GM18499 (cell line): Measurements from ENCODE around the gene FARP1.

Experiments used
- ATAC-seq: cut with Tn5 transposase; IDR thresholded peaks from one replicate; pipeline ENCODE4 v1.9.1; 2021; ENCODE audit warnings: moderate number of reproducible peaks; ENCODE audit not compliant: insufficient read depth, unreplicated experiment

Gene FARP1

GRCh38 chr13:98297745-98298144, 154.9 kb downstream of the FARP1 start:
- ATAC-seq: no peak

- ATAC-seq: no peak
These were observed 155.7 kb downstream of the FARP1 start for GRCh38 chr13:98298599-98298998.

DNA sequence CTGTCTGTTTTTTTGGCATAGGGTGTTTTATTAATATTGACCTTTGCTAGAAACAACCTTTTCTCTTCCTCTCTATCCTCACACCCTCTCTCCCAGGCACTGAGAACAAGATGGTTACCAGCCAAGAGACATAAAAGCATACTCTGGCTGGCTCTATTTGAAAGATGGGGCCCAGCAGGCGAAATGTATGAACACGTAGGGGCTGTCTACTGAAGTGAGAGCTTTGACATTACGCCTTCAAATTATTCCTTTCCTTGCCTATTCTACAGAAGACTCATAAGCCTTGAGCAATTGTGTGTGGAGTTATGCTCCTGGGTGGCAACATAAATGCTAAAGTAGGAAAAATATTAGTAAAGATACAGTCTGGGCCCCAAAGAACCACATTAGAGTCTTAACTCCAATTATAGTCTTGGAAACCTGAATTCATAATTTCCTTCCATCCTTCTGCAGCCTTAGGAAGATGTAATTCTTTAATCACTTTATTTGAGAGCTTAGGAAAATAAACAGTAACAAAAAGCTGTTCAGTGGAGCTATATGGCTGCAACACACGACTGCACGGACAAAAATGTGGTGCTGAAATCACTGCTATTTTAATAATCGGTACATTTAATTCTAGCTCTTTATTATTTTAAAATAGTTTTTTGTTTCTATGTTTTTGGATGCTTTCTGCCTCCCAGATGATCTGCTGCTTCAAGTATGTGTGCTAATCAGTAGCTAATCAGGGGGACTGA, 156.5 kb downstream of the FARP1 start:
- no peak for ATAC-seq

GRCh38 chr13:98299966-98300350, 157.1 kb downstream of the FARP1 start:
- no peak for ATAC-seq

- ATAC-seq: no peak
These were observed 158.2 kb downstream of the FARP1 start for GRCh38 chr13:98300956-98301641.

- ATAC-seq: no peak
These were observed 158.8 kb downstream of the FARP1 start for GRCh38 chr13:98301721-98302120.

DNA sequence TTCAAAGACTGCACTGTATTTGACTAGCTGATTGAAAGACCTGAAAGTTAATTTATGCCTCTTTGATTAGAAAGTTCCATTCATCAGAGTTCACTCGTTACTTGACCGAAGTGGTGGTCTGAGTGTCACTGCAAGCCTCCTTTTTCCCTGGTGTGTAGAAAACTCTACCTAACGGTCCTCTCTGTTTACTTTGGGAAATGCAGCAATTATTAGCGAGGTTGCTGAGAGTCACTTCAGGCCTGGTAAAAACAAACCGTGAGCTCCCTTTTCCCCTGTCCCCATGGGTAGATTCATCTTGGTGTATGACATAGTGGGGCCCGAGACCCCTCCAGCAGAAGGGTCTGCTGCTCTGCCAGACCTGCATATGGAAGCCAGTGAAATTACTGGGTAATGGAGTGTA, 161.0 kb downstream of the FARP1 start:
- no peak for ATAC-seq

GRCh38 chr13:98305670-98306069, 162.8 kb downstream of the FARP1 start:
- no peak for ATAC-seq

- ATAC-seq: no peak
These were observed 164.7 kb downstream of the FARP1 start for GRCh38 chr13:98307463-98308085.

DNA sequence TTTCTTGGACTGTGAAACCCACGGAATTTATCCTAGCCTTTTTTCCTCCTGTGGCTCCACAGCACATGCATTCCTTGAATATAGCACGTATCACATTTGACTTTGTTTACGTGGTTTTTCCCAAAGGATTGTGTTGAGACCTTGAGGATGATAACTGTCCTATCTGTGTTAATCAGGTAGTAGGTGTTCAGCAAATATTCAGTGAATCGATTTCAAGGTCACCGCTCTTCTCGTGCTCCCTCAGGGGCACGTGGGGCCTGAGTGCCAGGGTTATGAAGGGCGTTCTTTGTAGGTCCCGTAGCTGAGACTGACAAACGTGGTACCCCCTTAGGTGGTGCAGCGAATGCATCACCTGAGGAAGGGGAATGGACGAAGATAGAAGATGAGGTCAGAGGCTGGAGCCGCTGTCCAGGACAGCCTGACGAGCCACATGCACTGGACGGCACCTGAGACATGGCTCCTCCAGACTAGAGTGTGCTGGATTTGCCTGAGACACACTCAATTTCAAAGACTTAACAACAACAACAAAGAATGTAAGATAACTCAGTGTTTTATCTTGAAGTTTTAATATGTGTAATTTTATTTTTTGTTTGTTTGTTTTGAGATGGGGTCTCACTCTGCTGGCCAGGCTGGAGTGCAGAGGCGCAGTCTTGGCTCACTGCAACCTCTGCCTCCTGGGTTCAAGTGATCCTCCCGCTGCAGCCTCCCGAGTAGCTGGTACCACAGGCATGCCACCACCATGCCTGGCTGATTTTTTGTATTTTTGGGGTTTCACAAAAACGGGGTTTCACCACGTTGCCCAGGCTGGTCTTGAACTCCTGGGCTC, 165.4 kb downstream of the FARP1 start:
- no peak for ATAC-seq

- ATAC-seq: no peak
These were observed 166.9 kb downstream of the FARP1 start for GRCh38 chr13:98309569-98310335.

DNA sequence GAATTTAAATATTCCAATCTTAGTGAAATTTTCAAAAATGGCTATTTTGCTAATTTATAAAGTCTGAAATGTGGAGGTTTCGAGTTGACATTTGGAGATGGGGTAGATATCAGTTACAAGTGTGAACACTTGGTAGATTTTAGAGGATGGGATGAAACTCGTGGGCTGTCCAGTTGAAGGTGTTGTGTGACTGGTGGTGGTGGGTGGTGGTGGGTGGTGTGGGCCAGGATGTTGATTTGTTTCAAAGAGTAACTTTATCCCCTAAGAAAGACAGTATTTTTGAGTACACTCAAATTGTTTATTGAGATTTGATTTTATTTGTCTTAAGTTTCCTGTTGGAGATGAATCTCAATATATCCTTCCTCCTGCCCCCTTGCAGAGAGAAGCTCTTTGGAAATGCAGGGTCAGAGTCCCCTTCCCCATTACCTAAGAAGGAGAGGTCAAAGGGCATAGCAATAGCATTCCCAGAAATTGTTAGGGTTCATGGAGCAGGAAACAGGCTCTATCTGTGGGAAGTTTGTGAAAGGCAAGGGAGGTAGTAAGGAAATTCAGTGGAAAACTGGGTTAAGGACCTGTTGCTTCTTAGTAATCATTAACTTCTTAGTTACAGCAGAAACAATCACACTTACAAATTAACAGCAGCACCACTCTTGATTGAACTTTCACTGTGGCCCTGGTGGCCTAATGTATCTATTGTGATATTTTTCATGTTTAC, 167.7 kb downstream of the FARP1 start:
- no peak for ATAC-seq

GRCh38 chr13:98311200-98311548, 168.3 kb downstream of the FARP1 start:
- ATAC-seq: no peak

- ATAC-seq: no peak
These were observed 169.7 kb downstream of the FARP1 start for GRCh38 chr13:98312606-98313005.

- no peak for ATAC-seq
These were observed 170.4 kb downstream of the FARP1 start for GRCh38 chr13:98313023-98313921.

DNA sequence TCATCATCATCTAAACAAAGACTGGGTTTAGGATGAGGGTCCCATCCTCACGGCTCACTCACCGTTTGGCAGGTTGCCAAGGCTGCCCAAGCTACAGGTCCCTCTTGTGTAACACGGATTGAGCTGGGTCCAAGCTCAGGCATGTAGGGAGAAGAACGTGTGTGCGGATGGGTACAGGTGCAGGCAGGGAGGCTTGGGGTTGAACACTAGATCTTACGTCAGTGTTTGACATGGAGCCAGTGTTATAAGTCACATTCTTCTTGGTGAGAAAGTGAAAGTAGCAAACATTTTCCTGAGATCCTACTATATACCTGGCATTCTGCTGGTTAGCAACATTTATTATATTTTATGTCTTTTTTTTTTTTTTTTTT, 171.0 kb downstream of the FARP1 start:
- ATAC-seq: no peak

GRCh38 chr13:98315466-98315865, 172.6 kb downstream of the FARP1 start:
- ATAC-seq: no peak

DNA sequence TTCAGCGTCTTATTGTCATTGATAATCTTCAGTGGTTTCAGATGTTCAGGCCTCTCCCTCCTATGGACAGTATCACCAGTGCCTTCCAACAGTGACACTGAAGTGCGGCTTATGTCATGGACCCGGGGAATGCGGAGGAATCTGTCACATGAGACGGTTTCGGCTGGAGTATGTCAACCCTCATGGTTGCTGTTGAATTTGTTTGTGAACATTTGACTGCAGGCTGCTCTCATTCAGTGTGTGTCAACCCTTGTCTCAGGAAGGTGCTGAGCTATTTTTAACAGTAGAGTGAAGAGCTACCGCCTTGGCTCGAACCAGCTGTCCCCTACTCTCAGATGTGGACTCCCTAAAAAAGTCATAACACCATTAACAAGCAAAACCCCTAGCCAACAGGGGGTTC, 173.0 kb downstream of the FARP1 start:
- ATAC-seq: no peak
